ENCODE results near the gene MRPS24. TPM values are rescaled to one million over a fixed set of nuclear protein-coding genes. Genes with fewer than 3 reads are reported as not detected.
"Not testable (repeated sequence)": the region's sequence is repeated elsewhere in the genome, so short reads cannot be mapped to it uniquely, and the experiment has no call there.

MRPS24 gene
- 83.6 TPM in 2 replicates for total RNA-seq

DNA sequence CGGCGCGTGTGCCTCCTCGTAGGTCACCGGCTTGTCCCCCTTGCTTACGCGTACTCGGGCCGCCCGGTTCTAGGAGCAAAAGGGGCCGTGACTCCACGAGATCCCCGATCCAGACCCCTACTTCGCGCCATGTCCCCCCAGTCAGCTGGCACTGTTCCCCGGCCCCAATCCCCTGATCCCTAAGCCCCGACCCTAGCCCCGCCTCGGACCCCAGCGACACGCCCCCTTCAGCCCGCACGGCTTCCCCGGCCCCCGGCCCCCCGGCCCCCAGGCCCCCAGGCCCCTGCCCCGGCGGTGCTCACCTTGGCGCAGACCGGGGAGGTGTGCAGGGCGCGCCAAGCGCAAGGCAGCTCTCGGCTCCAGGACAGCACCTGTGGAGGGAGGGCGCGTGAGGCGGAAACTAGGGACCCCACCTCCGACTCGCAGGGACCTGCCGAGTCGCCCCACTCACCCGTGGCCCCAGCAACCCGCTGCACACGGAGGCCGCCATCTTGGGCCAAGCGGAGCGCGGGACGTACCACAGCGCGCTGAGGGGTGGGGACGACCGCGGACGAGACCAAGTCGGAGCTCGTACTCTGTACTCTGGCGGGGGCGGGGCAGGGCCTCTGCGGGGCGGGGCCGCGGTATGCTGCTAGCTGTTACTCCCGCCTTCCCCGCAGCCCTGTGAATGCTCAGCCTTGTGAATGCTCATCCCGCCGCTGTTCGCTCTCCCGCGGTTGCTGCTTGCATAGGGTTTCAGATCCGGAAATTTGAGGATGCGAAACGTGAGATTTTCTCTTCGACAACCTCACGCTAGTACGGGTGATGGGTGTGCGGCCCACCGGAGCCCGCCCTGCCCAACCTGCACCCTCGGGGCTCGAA lies at the start of gene MRPS24:
MRPS24 (minus strand) TSS at position 512 of the 861 bp plus-strand sequence; CDS start at position 490, 22 bp downstream.
- intact Hi-C loops (cut with micrococcal nuclease) = loop anchor here (1.0 to 2.0 kb wide), 4 partner anchors 35 to 286 kb away; partner anchors contain the start of genes STK17A and UBE2D4

DNA sequence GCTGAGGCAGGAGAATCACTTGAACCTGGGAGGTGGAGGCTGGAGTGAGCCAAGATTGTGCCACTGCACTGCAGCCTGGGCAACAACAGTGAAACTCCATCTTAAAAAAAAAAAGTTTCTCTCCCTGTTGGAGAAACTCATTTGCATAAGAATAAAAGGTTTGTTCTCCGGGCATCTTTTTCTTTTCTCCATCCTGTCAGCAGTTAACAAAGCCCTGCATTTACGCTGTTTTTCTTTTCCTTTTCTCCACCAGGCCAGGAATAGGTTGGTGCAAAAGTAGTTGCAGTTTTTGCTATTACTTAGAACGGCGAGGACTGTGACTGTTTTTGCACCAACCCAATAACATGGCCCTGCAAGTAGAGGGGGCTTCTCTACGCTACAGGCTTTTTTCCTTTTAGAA lies 46.6 kb upstream of the MRPS24 start:
- intact Hi-C loops (cut with micrococcal nuclease) = no loop called here

DNA sequence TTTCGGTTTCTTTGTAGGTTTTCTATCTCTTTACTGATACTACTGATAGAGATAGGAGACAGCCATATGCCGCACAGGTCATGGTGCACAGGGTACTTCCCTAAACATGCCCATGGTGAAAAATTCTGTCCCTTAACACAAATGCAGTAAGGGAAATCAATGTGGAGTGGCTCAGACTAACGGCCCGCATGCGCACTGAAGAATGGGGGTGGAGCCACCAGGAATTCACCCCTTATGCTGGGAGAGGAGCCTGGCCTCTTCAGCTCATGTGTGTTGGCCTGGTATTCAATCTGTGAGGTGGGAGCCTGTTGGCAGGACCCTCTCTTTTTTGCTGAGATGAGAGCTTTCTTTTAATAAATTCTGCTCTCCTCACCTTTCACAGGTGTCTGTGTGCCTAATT lies 45.5 kb upstream of the MRPS24 start:
- intact Hi-C loops (cut with micrococcal nuclease) = no loop called here

DNA sequence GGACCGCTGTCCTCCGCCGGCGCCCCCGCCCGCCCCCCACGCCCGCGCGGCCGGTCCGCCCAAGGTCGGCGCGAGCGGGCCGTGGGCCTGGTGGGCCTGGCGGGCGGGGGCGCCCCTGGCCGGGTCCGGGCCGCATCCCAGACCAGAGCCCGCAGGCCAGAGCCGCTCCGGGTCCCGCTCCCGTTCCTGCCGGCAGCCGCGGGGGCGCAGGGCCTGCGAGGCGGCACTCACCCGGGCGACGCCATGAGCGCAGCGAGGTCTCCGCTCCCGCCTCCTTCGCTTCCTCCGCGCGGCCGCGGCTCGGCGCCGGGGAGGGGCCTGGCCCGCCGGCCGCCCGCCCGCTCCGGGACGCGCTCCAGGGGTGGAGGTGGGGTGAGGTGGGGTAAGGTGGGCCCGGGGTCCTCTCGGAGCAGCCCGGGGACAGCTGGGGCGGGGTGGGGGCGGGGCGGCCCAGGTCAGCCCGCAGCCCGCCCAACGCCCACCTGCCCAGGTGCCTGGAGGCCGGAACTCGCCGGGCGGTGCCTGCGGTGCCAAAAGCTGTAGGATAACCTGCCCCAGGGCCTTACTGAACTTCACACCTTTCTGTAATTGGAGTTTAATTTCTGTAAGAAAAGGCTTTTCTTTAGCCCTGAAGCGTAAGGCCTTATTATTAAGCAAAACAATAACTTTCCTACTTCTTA lies 37.2 kb upstream of the MRPS24 start, which contains the start of gene URGCP:
URGCP (minus strand) TSS at position 266 of the 680 bp plus-strand sequence; CDS start at position 245, 21 bp downstream.
- intact Hi-C loops (cut with micrococcal nuclease) = loop anchor here (1.0 to 5.0 kb wide), 2 partner anchors 20 to 179 kb away; partner anchors contain the start of genes COA1 and UBE2D4

DNA sequence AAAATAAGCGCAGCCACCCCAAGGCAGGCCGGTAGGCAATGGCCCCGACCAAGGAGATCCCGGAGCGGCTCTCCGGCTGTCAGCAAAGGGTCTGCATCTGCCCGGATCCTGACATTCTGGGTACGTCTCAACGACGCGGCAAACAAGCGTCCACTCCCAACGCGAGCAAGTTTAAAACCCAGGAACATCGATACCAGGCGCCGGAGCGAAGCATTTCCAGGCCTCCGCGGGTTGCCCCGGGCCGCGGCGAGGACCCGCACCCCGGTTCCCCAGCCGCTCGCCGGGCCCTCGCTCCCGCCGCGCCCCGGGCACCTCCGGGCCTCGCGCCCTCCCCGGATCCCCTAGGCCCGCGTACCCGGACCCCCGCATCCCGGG lies 36.6 kb upstream of the MRPS24 start:
- intact Hi-C loops (cut with micrococcal nuclease) = loop anchor here (1.0 to 5.0 kb wide), 3 partner anchors 20 to 179 kb away; partner anchors contain the start of genes COA1, MRPS24 and UBE2D4

DNA sequence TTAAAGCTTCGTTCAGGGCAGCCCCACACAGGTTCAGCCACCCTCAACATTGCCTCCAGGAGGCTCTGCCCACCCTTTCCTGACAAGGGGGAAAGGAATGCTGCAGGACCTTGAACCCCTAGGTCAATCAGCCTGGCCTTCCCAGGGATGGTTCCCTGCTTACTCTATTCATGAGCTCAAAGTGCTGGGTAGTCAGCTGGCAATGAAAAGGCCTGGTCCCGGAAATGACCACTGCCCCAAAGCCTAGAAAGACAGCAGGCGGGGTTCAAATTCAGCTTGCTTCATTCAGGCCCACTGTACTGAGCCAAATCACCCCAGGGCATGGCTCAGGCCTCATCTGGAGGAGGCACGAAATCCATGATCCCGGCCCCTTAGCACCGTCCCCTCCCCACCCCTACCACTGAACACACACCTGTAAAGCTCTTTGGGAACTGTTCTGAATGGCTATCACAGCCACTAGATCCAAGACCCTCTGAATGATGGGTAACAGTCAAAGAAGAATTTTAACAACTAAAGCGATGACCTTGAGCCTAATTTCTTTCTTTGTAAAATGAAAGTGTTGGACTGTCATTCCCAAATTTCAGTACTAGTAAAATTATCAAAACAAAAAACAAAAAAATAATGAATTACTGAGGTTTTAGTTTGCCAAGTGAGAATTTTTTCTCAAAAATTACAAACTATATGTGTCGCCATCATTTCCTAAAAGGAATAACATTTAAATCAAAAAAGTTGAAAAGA lies 36.1 kb upstream of the MRPS24 start:
- intact Hi-C loops (cut with micrococcal nuclease) = loop anchor here (2.0 to 5.0 kb wide), 2 partner anchors 37 to 178 kb away; partner anchors contain the start of genes COA1 and MRPS24

DNA sequence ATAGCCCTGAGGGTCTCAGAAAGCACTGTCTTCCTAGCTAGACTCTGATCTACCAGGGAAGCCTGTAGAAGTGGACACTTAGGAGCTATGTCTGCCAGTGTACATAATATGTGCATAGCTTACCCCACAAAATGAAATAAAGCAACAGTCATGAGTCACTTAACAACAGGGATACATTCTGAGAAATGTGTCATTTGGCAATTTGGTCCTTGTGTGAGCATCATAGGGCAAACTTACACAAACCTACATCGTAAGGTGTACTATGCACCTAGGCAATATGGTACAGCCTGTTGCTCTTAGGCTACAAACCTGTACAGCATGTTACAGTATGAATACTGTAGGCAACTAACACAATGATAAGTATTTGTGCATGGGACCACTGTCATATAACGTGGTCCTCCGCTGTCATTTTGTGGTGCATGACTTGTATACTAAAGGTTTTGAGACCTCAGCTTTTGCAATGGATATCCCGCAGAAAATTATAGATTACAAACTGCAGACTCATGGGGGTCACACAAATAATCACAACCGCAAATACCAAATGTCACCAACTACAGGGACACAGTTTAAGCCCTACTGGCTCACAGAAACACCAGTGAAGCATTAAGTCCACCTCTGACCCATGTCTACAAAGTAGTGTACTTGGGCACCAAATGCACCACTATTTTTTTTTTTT lies 35.4 kb upstream of the MRPS24 start:
- intact Hi-C loops (cut with micrococcal nuclease) = loop anchor here (2.0 to 5.0 kb wide), 2 partner anchors 36 to 177 kb away; partner anchors contain the start of genes COA1 and MRPS24

DNA sequence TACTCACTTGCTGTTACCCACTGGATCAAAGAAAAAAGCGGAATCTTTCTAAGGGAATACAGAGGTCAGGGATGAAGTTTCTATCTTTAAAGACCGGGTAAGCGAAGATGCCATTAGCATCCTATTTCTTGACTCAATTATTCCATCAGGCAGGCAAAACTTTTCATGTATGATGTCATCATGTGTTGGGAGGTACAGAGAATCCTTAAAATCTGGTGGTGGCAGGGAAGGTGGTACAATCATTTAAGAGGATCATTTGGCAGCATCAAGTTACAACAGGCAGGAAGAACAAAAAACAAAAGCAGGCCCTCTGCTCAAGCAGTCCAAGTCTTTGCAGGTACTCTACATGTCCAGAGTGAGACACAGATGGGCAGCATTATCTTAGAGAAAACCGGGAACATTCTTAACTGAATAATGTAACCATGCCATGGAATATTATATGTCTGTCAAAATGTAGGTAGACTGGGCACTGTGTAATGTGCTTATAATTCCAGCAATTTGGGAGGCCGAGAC lies 33.3 kb upstream of the MRPS24 start:
- intact Hi-C loops (cut with micrococcal nuclease) = no loop called here

DNA sequence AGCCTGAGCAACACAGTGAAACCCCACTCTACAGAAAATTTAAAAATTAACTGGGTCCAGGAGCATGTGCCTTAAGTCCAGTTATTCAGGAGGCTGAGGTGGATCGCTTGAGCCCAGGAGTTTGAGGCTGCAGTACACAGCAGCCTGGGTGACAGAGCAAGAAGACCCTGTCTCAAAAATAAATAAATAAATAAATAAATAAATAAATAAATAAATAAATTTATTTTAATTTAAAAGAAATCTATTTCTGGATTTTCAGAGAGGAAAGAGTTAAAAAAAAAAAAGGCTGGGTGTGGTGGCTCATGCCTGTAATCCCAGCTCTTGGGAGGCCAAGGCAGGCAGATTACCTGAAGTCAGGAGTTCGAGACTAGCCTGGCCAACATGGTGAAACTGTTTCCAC lies 29.3 kb upstream of the MRPS24 start:
- intact Hi-C loops (cut with micrococcal nuclease) = not testable (repeated sequence)

DNA sequence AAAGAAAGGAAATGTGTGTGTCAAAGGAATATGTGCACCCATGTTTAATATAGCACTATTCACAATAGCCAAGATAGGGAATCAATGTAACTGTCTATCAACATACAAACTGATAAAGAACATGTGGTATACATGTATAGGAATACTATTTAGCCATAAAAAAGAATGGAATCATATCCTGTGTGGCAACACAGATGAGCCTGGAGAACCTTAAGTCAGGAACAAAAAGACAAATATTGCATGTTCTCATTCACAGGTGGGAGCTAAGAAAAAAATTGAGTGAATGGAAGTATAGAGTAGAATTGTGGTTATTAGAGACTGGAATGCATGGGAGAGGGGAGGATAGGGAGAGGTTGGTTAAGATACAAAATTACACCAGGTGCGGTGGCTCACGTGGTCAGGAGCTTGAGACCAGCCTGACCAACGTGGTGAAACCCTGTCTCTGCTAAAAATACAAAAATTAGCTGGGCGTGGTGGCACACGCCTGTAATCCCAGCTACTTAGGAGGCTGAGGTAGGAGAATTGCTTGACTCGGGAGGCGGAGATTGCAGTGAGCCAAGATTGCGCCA lies 26.6 kb upstream of the MRPS24 start:
- intact Hi-C loops (cut with micrococcal nuclease) = no loop called here

DNA sequence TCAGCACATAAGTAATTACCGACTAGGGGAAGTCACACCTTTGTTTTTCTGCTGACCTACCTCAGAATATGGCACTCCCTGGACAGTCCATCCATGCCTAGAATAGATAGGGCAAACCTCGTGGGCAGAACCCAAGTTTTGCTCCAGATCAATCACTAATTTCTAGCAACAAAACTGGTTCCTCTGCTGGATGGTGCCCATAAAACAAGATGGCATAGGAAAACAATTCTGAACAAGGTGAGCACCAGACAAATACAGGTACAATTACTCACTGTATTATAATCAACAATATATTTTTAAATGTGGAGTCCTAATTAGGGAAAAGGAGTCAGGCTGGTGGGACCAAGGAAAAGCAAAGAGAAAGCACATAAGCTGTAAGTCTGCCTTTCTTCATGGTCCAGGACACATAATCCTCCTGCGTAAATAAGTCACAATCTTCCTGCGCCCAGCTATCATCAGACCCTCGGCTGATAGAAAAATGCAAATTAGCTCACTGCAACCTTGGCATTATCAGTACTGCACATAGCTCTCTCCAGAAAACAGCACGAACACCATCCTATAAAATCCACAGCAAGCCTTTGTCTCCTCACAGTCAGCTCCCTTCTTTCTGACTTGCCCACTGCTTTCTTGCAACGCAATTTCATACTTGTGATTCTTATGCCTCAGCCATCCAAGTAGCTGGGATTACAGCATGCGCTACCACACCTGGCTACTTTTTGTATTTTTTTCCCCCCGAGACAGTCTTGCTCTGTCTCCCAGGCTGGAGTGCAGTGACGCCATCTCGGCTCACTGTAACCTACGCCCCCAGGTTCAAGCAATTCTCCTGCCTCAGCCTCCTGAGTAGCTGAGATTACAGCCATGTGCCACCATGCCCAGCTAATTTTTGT lies 22.0 kb upstream of the MRPS24 start:
- intact Hi-C loops (cut with micrococcal nuclease) = no loop called here

DNA sequence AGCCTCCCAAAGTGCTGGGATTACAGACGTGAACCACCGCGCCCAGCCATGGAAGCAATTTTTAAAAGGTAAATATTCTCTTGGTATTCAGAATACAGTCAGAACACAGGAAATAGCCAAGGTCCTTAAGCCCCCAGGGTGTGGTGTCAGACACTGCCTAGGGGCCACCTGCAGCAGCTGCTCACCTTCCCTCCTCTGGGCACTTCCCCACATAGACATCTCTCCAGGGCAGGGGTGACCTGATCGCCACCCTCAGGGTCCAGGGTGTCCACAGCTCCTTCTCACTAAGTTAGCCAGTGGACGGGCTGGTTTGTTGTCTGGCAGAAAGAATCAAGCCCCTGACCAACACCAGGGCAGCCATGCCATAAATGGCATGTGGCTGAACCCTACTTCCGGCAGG lies 21.2 kb upstream of the MRPS24 start:
- intact Hi-C loops (cut with micrococcal nuclease) = no loop called here

DNA sequence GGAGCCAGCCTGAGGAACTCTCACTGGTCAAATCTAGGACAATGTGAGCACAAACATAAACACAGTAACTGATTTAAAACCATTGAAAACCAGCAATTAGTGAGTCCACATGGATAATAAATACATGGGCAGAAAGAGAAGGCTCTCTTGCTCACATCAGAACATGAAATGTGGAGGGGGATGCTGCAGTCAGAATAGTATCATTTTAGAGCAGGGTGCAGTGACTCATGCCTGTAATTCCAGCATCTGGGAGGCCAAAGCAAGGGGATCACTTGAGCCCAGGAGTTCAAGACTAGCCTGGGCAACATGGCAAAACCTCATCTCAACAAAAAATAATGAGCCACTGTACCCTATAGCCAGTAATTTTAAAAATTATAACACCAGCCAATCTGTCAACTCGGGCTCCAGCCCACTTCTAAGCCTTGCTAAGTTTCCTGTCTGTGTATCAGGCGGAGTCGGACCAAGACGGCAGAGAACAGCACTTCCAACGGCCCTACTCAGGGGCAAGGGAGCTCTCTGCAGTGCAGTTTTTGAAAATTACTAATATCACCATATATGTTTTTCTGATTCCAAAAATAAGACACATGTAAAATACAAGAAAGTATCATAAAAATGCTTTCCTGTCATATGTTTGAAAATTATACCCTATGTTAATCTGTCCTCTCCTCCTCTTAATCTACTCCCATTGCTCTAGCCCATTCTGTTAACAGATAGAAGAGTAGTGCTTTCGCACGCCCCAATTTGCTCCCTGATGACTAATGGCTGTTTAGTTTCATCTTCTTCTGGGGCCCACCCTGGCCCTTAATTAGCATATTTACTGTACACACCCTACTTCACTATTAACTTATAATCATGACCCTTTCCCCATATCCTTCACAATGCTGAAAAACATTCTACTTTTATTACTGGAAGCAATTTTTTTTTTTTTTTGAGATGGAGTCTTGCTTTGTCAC lies 20.0 kb upstream of the MRPS24 start:
- intact Hi-C loops (cut with micrococcal nuclease) = no loop called here

DNA sequence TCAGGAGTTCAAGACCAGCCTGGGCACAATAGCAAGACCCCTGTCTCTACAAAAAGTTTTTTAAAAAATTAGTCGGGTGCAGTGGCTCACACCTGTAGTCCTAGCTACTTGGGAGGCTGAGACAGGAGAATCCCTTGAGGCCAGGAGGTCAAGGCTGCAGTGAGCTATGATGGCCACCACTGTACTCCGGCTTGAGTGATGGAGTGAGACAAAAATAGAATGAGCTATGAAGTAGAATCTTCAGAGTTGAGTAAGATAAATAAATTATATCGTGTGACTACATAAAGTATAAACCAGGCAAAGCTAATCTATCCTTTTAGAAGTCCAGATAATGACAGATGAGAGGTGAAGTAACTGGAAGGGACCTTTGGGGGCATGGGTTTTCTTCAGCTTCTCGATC lies 15.3 kb upstream of the MRPS24 start:
- intact Hi-C loops (cut with micrococcal nuclease) = no loop called here

DNA sequence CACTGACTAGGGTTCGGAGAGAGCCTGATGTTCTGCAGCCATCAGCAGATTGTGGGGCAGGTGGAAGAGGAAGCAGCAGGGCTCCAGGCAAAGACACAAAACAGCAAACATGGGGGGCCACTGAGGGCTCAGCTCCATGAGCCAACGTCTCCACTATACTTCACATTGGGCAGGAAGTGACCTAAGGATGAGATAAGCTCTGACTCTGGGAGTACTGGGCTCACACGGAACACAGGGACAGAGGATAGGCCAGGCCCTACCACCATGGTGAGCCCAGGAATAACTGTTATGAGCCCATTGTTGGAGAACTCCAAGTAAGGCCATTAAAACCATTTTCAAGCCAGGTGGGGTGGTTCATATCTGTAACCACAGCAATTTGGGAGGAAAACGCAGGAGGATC lies 14.9 kb upstream of the MRPS24 start:
- intact Hi-C loops (cut with micrococcal nuclease) = no loop called here

DNA sequence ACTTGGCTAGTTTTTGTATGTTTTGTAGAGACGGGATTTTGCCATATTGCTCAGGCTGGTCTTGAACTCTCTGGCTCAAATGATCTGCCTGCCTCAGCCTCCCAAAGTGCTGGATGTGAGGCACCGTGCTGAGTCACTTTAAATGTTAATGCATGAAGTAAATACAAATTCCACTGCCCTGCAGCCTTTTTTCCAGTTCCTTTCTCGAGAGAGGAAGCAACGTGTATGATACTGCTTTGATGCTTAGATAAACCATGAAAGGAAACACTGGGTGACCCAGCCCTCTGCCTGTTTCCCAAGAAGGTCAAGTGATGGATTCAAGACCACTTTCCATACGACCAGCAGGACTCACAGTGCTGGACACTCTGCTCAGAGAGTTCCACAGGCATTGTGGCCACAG lies 11.3 kb upstream of the MRPS24 start:
- intact Hi-C loops (cut with micrococcal nuclease) = no loop called here

DNA sequence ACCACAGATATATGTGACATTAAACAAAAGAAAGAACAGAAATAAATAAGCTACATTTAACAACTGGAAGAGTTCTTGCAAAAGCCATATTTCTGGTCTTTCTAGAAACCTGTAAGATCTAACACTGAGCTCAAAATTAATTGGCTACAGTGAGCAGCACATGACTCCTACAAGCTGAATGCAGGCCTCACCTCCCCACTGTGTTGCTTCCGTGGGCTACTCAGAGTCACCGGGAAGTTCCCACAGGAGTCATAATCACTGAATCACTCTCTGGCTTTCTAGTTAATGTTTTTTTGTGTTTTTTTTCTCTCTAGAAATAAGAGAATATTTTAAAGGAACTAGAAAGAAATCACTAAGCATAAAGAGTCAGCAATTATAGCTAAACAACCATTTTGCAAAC lies 10.2 kb upstream of the MRPS24 start:
- intact Hi-C loops (cut with micrococcal nuclease) = no loop called here

DNA sequence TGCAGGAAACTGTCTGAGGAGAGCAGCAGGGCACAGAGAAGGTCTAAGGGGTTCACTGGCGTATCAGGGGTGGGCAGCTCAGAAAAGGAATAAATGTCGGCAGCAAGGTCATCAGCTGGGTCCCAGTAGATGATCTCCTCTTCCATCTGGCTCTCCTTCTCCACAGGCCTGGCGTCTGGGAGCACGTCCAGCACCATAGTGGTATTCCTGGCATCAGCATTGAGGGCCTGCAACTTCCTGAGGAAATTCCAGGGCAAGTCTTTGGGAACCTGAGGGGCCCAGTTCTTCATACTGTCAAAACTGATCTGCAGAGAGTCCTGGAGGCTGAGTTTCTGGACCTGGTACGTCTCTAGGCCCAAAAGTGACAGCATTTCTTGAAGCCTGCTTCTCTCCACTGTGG lies 9.6 kb upstream of the MRPS24 start:
- intact Hi-C loops (cut with micrococcal nuclease) = no loop called here

All from T-helper 2 cell treated with Interferon-gamma antibody and Interleukin-4, amounts not matched to agents 100 ng/mL and 5 ng/mL, for 36 hours (primary cell).